HepG2 (cell line): ENCODE measurements around the gene GAS2. TPM values are rescaled to one million over a fixed set of nuclear protein-coding genes. Genes with fewer than 3 reads are reported as not detected.

ENCODE experiments used
- CCDC6 ChIP-seq: sonication (generic); formaldehyde crosslinking; IDR thresholded peaks from 2 replicates; pipeline ENCODE4 v1.8.1; 2022; ENCODE audit warnings: mild to moderate bottlenecking, missing genetic modification reagents, moderate library complexity
- CENPT ChIP-seq: sonication (generic); formaldehyde crosslinking; IDR thresholded peaks from 2 replicates; pipeline ENCODE4 v1.8.0; 2022; ENCODE audit warnings: low read depth, mild to moderate bottlenecking, moderate library complexity, missing genetic modification reagents
- HNF4A ChIP-seq: sonication (generic); formaldehyde crosslinking; IDR thresholded peaks from 2 replicates; pipeline ENCODE4 v1.4.0; 2020; ENCODE audit warnings: missing genetic modification reagents
- MED1 ChIP-seq: sonication (generic); formaldehyde crosslinking; IDR thresholded peaks from 2 replicates; pipeline ENCODE4 v1.4.0; 2020; ENCODE audit warnings: missing genetic modification reagents
- NONO ChIP-seq, 2 experiments: fragments of 450-650 bp in 1 of 2; sonication (generic) in 1 of 2; formaldehyde crosslinking in 1 of 2; IDR thresholded peaks in 1 of 2; conservative IDR thresholded peaks in 1 of 2; 2 replicates each; pipeline versions ENCODE4 v1.6.1 to v1.8.0; 2017 to 2022; ENCODE audit warnings: mild to moderate bottlenecking in 1 of 2, missing genetic modification reagents in 1 of 2, moderate library complexity in 1 of 2
- POGZ ChIP-seq: sonication (generic); formaldehyde crosslinking; IDR thresholded peaks from 2 replicates; pipeline ENCODE4 v1.4.0; 2020; ENCODE audit warnings: mild to moderate bottlenecking, missing genetic modification reagents
- SMAD9 ChIP-seq: sonication (generic); formaldehyde crosslinking; IDR thresholded peaks from 2 replicates; pipeline ENCODE4 v1.5.1; 2020; ENCODE audit warnings: mild to moderate bottlenecking, missing genetic modification reagents
- ZC3H4 ChIP-seq: sonication (generic); formaldehyde crosslinking; IDR thresholded peaks from 2 replicates; pipeline ENCODE4 v1.4.0; 2020; ENCODE audit warnings: missing genetic modification reagents, borderline replicate concordance
- ZNF780A ChIP-seq: sonication (generic); formaldehyde crosslinking; IDR thresholded peaks from 2 replicates; pipeline ENCODE4 v1.8.0; 2022; ENCODE audit warnings: mild to moderate bottlenecking, missing genetic modification reagents, moderate library complexity
- polyA plus RNA-seq, 8 experiments: library from polyadenylated mRNA; depleted of rRNA in 3 of 8; stranded (reverse) in 7 of 8; unstranded in 1 of 8; fragments of >200 nt; fragmentation: Illumina TruSeq in 4 of 8; extraction: Trizol in 4 of 8; gene quantifications; 2 replicates each; pipeline versions ENCODE4 v1.2.1 to v1.2.3, GENCODE V29; 2011 to 2016; ENCODE audit warnings: low read depth in 4 of 8, missing spikeins in 1 of 8, mixed read lengths in 1 of 8; ENCODE audit not compliant: insufficient read depth in 1 of 8
- total RNA-seq, 5 experiments: library from RNA; depleted of rRNA; stranded (reverse); fragments of >200 nt; fragmentation: Illumina TruSeq; extraction: Trizol; gene quantifications; 2 replicates each; pipeline ENCODE4 v1.2.3, GENCODE V29; 2016; ENCODE audit warnings: low read depth in 1 of 5
- TF ChIP-seq, protein P1 (sequence below): sonication (generic); formaldehyde crosslinking; IDR thresholded peaks from 2 replicates; pipeline ENCODE4 v1.5.0; 2020; ENCODE audit warnings: mild to moderate bottlenecking, missing genetic modification reagents
- TF ChIP-seq, protein P2 (sequence below): sonication (generic); formaldehyde crosslinking; IDR thresholded peaks from 2 replicates; pipeline ENCODE4 v1.4.0; 2020; ENCODE audit warnings: mild to moderate bottlenecking, missing genetic modification reagents
- TF ChIP-seq, protein P3 (sequence below): sonication (generic); formaldehyde crosslinking; IDR thresholded peaks from 2 replicates; pipeline ENCODE4 v1.8.0; 2022; ENCODE audit warnings: mild to moderate bottlenecking, missing genetic modification reagents, borderline replicate concordance
- TF ChIP-seq, protein P4 (sequence below): IDR thresholded peaks from 2 replicates; pipeline ENCODE4 v1.6.1; 2016; ENCODE audit warnings: missing biosample characterization, missing genetic modification reagents, low read depth

The GAS2 gene
- total and polyA plus RNA-seq, 2 of the 13 experiments (the other 11 are each of a cell fraction or from before 2014, with no cell fraction given), result 26.0 to 85.1 TPM

GRCh38 chr11:22634897-22635629, 31.3 kb upstream of the GAS2 start (continued):
- TF ChIP-seq, protein P1, sequence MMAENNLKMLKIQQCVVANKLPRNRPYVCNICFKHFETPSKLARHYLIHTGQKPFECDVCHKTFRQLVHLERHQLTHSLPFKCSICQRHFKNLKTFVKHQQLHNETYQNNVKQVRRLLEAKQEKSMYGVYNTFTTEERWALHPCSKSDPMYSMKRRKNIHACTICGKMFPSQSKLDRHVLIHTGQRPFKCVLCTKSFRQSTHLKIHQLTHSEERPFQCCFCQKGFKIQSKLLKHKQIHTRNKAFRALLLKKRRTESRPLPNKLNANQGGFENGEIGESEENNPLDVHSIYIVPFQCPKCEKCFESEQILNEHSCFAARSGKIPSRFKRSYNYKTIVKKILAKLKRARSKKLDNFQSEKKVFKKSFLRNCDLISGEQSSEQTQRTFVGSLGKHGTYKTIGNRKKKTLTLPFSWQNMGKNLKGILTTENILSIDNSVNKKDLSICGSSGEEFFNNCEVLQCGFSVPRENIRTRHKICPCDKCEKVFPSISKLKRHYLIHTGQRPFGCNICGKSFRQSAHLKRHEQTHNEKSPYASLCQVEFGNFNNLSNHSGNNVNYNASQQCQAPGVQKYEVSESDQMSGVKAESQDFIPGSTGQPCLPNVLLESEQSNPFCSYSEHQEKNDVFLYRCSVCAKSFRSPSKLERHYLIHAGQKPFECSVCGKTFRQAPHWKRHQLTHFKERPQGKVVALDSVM, result no peak
- TF ChIP-seq SMAD9 (no peak), POGZ (peak; percentile 82), CCDC6 (CRISPR knock-in tag) (peak; percentile 59; the same call in 1 of the 2 replicates), CENPT (CRISPR knock-in tag) (no peak), HNF4A (peak; percentile 93), ZC3H4 (no peak), ZNF780A (CRISPR knock-in tag) (no peak), NONO (IDR thresholded peaks at IDR 0.05) (no peak), NONO (CRISPR knock-in tag; conservative IDR thresholded peaks at IDR 0.05) (peak; percentile 54; the same call in 1 of the 2 replicates), MED1 (CRISPR knock-in tag) (peak; percentile 72)
- TF ChIP-seq, protein P2, sequence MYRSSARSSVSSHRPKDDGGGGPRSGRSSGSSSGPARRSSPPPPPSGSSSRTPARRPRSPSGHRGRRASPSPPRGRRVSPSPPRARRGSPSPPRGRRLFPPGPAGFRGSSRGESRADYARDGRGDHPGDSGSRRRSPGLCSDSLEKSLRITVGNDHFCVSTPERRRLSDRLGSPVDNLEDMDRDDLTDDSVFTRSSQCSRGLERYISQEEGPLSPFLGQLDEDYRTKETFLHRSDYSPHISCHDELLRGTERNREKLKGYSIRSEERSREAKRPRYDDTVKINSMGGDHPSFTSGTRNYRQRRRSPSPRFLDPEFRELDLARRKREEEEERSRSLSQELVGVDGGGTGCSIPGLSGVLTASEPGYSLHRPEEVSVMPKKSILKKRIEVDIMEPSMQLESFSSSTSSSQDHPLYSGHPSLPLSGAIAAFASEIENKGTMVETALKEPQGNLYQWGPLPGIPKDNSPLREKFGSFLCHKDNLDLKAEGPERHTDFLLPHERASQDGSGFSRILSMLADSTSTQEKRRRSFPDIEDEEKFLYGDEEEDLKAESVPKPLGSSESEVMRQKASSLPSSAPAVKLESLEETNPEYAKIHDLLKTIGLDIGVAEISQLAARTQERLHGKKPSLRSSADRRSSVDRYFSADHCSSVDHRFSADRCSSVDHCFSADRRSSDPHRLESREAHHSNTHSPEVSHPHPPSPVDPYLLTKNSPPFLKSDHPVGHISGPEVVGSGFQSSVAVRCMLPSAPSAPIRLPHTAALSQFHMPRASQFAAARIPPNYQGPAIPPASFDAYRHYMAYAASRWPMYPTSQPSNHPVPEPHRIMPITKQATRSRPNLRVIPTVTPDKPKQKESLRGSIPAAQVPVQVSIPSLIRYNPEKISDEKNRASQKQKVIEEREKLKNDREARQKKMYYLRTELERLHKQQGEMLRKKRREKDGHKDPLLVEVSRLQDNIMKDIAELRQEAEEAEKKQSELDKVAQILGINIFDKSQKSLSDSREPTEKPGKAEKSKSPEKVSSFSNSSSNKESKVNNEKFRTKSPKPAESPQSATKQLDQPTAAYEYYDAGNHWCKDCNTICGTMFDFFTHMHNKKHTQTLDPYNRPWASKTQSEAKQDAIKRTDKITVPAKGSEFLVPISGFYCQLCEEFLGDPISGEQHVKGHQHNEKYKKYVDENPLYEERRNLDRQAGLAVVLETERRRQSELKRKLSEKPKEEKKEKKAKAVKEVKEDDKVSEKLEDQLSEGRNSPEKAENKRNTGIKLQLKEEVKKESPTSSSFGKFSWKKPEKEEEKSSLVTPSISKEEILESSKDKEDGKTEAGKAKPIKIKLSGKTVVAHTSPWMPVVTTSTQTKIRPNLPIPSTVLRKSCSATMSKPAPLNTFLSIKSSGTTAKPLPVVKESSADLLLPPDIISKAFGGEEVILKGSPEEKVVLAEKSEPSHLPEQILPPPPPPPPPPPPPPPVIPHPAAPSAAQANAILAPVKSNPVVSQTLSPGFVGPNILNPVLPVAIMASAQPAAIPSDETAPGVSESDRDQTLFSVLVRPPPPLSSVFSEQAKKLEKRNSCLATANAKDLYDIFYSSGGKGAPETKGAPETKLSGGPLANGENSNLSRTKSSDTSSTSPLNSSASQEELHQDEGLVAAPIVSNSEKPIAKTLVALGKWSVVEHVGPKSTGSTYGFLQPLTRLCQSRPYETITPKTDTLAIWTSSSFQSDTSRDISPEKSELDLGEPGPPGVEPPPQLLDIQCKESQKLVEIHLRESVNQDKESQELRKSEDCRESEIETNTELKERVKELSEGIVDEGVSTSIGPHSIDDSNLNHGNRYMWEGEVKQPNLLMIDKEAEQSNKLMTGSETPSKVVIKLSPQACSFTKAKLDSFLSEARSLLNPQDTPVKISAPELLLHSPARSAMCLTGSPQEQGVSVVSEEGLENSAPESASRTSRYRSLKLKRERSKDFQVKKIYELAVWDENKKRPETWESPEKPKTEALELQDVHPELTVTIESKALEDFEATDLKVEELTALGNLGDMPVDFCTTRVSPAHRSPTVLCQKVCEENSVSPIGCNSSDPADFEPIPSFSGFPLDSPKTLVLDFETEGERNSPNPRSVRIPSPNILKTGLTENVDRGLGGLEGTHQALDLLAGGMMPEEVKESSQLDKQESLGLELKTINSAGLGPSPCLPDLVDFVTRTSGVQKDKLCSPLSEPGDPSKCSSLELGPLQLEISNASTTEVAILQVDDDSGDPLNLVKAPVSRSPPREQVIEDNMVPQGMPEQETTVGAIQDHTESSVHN (CRISPR knock-in tag), result no peak
- TF ChIP-seq, protein P3, sequence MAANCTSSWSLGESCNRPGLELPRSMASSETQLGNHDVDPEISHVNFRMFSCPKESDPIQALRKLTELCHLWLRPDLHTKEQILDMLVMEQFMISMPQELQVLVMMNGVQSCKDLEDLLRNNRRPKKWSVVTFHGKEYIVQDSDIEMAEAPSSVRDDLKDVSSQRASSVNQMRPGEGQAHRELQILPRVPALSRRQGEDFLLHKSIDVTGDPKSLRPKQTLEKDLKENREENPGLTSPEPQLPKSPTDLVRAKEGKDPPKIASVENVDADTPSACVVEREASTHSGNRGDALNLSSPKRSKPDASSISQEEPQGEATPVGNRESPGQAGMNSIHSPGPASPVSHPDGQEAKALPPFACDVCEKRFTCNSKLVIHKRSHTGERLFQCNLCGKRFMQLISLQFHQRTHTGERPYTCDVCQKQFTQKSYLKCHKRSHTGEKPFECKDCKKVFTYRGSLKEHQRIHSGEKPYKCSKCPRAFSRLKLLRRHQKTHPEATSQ (CRISPR knock-in tag), result peak; percentile 80; the same call in 1 of the 2 replicates
- TF ChIP-seq, protein P4, sequence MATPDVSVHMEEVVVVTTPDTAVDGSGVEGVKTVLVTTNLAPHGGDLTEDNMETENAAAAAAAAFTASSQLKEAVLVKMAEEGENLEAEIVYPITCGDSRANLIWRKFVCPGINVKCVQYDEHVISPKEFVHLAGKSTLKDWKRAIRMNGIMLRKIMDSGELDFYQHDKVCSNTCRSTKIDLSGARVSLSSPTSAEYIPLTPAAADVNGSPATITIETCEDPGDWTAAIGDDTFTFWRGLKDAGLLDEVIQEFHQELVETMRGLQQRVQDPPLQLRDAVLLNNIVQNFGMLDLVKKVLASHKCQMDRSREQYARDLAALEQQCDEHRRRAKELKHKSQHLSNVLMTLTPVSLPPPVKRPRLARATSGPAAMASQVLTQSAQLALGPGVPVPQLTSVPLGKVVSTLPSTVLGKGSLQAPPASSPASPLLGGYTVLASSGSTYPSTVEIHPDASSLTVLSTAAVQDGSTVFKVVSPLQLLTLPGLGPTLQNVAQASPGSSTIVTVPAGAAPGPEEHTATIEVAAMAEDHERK (CRISPR knock-in tag), result no peak
